DOHH2 (cell line): ENCODE measurements around the gene ASAP2.

Experiments used
- EZH2phosphoT487 ChIP-seq: fragments of 200-600 bp; sonication (generic); IDR thresholded peaks from 2 replicates; pipeline ENCODE4 v1.6.1; 2017; ENCODE audit warnings: borderline replicate concordance, mild to moderate bottlenecking, antibody characterized with exemption, low read length, moderate library complexity, mixed read lengths
- TF ChIP-seq, protein P1 (sequence below): fragments of 200-600 bp; sonication (generic); IDR thresholded peaks from one replicate; pipeline ENCODE4 v1.5.1; 2014; ENCODE audit warnings: antibody characterized with exemption, mild to moderate bottlenecking, low read depth, low read length; ENCODE audit not compliant: poor library complexity, severe bottlenecking

DNA sequence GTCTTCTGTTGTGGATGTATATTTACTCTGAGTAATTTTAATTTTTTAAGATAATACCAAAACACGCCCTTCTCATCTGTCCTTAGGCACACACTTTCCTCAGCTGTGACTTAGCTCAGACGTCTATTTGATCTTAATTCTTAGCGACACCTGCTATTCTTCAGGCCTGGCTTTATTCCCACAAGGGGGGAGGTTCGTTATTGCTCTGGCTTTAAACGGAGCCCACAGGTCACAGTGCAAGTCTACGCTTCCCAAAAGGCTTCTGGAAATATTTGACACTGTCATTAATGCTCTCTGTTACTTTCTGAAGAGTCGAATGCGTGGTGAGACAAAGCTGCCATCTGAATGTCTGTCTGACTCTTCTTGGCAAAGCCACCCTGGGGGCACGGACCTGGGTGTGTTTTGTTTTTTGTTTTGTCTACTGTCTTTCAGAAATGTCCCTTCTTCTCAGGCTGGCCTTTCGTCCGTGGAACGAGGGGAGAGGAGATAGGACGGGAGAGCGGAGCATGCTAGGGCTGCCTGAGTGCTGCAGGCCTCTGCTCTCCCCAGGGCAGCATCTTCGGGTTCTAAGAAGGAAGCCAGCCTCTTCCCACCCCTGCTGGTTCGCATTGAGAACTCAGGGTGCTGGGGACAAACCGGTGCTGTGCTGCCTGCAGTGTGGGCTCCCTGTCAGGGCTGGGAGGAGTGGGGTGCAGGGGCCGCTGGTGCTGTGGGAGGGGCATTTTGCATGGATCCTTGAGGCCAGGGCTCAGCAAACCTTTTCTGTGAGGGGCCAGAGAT is 61.9 kb downstream of the ASAP2 start:
- TF ChIP-seq, protein P1, sequence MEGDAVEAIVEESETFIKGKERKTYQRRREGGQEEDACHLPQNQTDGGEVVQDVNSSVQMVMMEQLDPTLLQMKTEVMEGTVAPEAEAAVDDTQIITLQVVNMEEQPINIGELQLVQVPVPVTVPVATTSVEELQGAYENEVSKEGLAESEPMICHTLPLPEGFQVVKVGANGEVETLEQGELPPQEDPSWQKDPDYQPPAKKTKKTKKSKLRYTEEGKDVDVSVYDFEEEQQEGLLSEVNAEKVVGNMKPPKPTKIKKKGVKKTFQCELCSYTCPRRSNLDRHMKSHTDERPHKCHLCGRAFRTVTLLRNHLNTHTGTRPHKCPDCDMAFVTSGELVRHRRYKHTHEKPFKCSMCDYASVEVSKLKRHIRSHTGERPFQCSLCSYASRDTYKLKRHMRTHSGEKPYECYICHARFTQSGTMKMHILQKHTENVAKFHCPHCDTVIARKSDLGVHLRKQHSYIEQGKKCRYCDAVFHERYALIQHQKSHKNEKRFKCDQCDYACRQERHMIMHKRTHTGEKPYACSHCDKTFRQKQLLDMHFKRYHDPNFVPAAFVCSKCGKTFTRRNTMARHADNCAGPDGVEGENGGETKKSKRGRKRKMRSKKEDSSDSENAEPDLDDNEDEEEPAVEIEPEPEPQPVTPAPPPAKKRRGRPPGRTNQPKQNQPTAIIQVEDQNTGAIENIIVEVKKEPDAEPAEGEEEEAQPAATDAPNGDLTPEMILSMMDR: no peak
- no peak for TF ChIP-seq EZH2phosphoT487
